ENCODE data around the gene PTPRN. TPM values are rescaled to one million over a fixed set of nuclear protein-coding genes. Genes with fewer than 3 reads are reported as not detected.
"Not testable (repeated sequence)": the region's sequence is repeated elsewhere in the genome, so short reads cannot be mapped to it uniquely, and the experiment has no call there.

PTPRN gene
- total and polyA plus RNA-seq, 8 donors: 6.3 to 220 (median 37.0) TPM

DNA sequence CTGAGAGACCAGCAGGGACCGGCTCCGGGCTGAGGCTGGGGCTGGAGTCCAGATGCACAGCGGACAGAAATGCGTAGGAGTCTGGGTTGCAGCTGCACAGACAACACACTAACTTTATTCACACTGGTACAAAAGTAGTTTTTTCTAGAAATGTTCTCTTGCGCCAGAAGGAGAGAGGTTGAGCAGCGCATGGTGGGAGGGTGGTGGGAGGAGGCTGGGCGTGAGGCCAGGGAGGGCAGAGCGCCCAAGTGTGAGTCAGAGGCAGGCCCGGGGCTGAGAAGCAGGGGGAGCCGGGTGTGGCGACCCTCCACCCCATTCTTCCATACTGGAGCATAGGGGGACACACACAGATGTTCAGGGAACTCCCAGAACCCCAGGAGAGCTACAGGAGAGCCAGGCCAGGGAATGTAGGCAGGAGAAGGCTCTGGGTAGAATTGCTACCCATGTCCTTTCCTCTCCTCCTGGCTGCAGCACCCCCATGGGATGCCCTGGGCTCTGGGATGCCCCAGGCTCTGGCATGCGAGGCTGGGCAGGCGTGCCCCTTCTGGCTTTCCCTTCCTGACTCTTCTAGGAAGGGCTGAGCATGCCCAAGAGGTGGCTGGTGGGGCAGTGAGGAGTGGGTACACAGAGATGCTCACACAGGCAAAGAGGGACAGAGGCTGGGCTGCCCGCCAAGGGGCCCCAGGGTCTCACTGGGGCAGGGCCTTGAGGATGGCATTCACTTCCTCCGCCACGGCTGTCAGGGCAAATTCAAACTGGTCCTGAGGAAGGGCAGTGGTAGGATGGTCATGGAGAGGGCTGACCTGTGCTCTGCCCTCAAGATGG is 19.5 kb downstream of the PTPRN start:
- Histone ChIP-seq H3K36me3 (peaks cover 0 to 10% (median 0%) of the 10 kb centered on the region in 3 donors), H3K27me3 (no peaks in the 10 kb centered on the region), H3K9me3 (no peaks in the 10 kb centered on the region), H3K4me1 (no peaks in the 10 kb centered on the region), H3K4me3 (no peak overlapping the region), H3K27ac (no peak overlapping the region)
- TF ChIP-seq, protein P1, sequence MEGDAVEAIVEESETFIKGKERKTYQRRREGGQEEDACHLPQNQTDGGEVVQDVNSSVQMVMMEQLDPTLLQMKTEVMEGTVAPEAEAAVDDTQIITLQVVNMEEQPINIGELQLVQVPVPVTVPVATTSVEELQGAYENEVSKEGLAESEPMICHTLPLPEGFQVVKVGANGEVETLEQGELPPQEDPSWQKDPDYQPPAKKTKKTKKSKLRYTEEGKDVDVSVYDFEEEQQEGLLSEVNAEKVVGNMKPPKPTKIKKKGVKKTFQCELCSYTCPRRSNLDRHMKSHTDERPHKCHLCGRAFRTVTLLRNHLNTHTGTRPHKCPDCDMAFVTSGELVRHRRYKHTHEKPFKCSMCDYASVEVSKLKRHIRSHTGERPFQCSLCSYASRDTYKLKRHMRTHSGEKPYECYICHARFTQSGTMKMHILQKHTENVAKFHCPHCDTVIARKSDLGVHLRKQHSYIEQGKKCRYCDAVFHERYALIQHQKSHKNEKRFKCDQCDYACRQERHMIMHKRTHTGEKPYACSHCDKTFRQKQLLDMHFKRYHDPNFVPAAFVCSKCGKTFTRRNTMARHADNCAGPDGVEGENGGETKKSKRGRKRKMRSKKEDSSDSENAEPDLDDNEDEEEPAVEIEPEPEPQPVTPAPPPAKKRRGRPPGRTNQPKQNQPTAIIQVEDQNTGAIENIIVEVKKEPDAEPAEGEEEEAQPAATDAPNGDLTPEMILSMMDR (IDR thresholded peaks at IDR 0.05): no peak
- no peak for DNase-seq
- no peak for FAIRE-seq
- WGBS, 2 donors: 55 to 61% methylated on average over 16 of the region's 16 CpGs
- ATAC-seq: peak in 3 of 4 donors; percentile 22 to 54 (median 31)
- intact Hi-C loops (cut with DNase I): loop anchor here in 2 of 3 donors (5.0 to 10.0 kb wide), 2 partner anchors 117 to 235 kb away; partner anchors contain the start of gene SLC23A3 (in 1 of the 2)

DNA sequence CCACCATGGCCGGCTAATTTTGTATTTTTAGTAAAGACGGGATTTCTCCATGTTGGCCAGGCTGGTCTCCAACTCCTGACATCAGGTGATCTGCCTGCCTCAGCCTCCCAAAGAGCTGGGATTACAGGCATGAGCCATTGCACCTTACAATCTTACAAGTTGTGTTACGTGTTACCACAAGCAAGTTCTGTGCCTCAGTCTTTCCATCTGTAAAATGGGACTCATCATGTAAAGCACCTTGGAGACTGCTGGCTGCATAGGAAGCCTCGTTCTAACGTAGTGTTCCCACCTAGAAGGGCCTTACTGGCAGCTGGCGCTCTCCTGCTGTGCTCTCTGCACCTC is 20.0 kb downstream of the PTPRN start:
- no peaks in the 10 kb centered on the region for H3K4me1 ChIP-seq
- no peak overlapping the region for H3K27ac ChIP-seq
- H3K27me3 ChIP-seq: no peaks in the 10 kb centered on the region
- H3K36me3 ChIP-seq: peaks cover 0 to 16% (median 0%) of the 10 kb centered on the region in 3 donors
- intact Hi-C loops (cut with DNase I): no loop called here
- H3K4me3 ChIP-seq: no peak overlapping the region
- TF ChIP-seq, protein P1 (IDR thresholded peaks at IDR 0.05): no peak
- no peaks in the 10 kb centered on the region for H3K9me3 ChIP-seq
- no peak for FAIRE-seq
- ATAC-seq: no peak
- no peak for DNase-seq
- 70 to 74% methylated on average over 6 of the region's 6 CpGs for WGBS, 2 donors

DNA sequence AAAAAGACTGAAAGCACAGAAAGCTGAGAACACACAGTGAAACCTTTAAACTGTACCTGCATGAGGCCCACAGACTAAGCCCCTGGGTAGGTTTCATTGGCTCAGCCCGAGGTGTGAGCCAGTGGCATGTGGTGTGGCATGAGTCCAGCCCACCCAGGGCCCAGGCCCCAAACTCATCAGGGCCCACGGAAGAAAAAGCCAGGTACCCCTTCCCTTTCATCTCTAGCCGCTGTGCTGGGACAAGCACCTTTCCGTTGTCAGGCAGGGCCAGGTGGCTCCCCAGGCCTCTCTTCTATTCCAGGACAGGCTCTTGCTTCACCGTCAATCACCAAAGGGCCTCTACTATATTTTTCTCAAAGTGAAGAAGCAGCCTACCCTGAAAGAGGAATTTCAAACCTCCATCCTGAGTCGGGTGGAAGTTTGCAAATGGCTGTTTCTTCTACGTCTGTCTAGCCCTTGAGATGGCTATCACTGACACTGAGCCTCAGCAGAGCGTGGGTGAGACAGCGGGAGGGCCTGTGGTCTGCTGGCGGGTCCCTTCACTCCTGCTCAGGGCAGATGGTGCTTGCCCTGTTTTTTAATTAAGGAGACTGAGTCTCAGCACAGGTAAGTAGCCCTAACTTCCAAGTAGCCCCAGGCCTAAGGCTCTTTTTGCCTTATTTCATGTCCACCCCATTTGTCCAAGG is 21.5 kb downstream of the PTPRN start:
- no peaks in the 10 kb centered on the region for H3K9me3 ChIP-seq
- H3K36me3 ChIP-seq: peaks cover 0 to 24% (median 0%) of the 10 kb centered on the region in 3 donors
- TF ChIP-seq, protein P1 (IDR thresholded peaks at IDR 0.05): no peak
- H3K27me3 ChIP-seq: no peaks in the 10 kb centered on the region
- no peak for FAIRE-seq
- no peak overlapping the region for H3K4me3 ChIP-seq
- no peak for ATAC-seq
- H3K4me1 ChIP-seq: no peaks in the 10 kb centered on the region
- no peak for DNase-seq
- intact Hi-C loops (cut with DNase I): no loop called here
- no peak overlapping the region for H3K27ac ChIP-seq
- WGBS, 2 donors: 75 to 83% methylated on average over 10 of the region's 10 CpGs

DNA sequence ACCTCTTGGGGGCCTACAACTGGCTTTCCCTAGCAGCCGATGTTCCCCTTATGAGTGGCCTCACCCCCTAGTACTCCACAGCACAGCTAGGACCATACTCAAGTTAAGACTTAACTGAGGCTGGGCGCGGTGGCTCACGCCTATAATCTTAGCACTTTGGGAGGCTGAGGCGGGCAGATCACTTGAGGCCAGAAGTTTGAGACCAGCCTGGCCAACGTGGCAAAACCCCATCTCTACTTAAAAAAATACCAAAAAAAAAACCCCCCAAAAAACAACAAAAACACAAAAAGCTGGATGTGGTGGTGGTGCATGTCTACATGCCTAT is 22.1 kb downstream of the PTPRN start:
- ATAC-seq: not testable (repeated sequence)

DNA sequence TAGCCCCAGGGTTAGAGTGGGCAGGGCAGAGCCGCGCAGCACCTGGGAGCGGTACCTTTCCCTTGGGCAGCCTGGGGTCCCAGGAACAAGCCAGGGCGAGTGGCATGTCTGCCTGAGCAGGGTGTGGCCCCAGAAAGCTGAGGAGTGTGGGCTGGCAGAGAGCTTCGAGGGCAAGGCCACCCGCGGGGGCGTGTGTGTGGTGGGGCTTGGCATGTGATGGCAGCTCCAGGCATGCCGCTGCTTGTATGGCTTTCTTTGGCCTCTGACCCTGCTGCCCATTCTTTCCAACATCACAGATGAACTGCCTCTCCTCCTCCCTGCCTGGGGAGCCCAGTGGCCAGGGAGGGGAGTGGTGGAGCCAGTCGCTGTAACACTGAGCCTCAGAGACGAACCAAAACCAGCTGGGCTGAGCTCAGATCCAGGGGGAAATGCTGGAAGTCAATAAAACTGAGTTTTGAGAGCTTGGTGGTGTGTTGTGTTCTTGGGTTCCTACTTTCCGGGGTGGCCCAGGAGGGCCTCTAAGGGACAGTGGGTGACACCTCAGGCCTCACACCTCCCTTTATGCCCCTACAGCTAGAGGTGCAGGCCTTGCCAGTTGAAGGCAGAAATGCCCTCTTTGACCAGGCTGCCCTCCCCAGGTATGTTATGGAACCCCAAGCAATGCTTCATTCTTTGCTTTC is 22.6 kb downstream of the PTPRN start:
- TF ChIP-seq, protein P1 (IDR thresholded peaks at IDR 0.05): no peak
- H3K27ac ChIP-seq: no peak overlapping the region
- WGBS, 2 donors: 75 to 85% methylated on average over 11 to 12 of the region's 12 CpGs
- H3K36me3 ChIP-seq: peaks cover 0 to 34% (median 0%) of the 10 kb centered on the region in 3 donors
- ATAC-seq: peak in 2 of 4 donors; percentile 3 to 6
- no peak for FAIRE-seq
- H3K4me1 ChIP-seq: no peaks in the 10 kb centered on the region
- no peaks in the 10 kb centered on the region for H3K27me3 ChIP-seq
- intact Hi-C loops (cut with DNase I): no loop called here
- DNase-seq: no peak
- no peaks in the 10 kb centered on the region for H3K9me3 ChIP-seq
- no peak overlapping the region for H3K4me3 ChIP-seq

More for the DNA sequence above, 22.1 kb downstream of the PTPRN start:
- 86 to 89% methylated on average over 6 of the region's 6 CpGs for WGBS, 2 donors
- H3K4me3 ChIP-seq; FAIRE-seq; H3K4me1 ChIP-seq; H3K9me3 ChIP-seq; intact Hi-C loops (cut with DNase I); DNase-seq; H3K27ac ChIP-seq; H3K27me3 ChIP-seq: not testable (repeated sequence)
- peaks cover 0 to 29% (median 0%) of the 10 kb centered on the region in 3 donors for H3K36me3 ChIP-seq
